Activated CD8-positive, alpha-beta memory T cell treated with anti-CD3 and anti-CD28 coated beads, Interleukin-2, amount 50 U/mL, for 4 hours (primary cell): ENCODE results near the gene LYST.
"Not testable (repeated sequence)": the region's sequence is repeated elsewhere in the genome, so short reads cannot be mapped to it uniquely, and the experiment has no call there.

Experiments used
- DNase-seq: peaks from one replicate; pipeline ENCODE4 v3.0.0-alpha.2; 2020

LYST gene

DNA sequence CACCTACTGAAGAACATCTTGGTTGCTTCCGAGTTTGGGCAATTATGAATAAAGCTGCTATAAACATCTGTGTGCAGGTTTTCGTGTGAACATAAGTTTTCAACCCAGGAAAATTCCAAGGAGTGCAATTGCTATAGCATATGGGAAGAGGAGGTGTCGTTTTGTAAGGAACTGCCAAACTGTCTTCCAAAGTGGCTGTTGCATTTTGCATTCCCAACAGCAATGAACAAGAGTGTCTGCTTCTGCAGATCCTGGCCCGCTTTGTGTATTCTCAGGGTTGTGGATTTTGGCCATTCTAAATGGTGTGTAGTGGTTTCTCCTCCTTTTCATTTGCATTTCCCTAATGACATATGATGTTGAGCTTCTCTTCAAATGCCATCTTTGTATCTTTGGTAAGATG, 240.9 kb downstream of the LYST start:
- no peak for DNase-seq

DNA sequence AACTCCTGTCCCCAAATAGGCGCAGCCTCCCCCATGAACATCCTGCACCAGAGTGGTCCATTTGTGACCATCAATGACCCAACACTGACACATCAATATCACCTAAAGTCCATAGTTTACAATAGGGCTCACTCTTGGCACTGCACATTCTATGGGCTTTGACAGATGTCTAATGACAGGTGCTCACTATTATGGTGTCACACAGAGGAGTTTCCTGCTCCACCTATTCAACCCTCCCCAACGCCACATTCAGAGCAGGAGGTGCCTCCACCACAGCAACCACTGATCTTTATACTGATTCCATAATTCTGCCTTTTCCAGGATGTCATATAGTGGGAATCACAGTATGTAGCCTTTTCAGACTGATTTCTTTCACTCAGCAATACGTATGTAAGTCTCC, 241.4 kb downstream of the LYST start:
- DNase-seq: no peak

DNA sequence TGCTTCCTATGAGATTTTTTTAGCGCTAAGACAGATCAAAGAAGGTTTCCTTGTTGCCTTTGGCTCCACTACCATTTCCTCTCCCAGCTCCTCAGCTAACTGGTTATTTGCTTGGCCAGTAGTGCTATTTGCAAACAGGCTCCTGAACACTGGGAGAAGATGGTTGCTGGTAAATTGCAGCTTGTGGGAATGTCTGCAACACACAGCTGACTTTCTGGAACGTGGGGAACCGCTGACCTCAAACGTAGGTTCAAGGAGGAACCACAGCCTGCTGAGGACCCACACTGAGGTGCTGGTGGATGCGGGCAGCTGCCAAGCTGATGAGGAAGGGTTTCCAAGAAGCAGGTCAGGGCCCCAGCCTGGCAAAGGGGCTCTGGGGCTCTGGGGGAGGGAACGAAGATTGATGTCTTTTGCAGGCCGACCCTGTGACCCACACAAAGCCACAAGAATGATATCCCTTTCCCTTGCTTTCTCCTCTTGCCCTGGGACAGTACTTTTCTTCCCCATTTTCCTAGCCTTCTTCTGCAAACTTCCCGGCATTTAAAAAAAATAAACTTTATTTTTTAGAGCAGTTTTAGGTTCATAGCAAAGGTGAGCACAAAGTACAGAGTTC, 241.9 kb downstream of the LYST start:
- no peak for DNase-seq

DNA sequence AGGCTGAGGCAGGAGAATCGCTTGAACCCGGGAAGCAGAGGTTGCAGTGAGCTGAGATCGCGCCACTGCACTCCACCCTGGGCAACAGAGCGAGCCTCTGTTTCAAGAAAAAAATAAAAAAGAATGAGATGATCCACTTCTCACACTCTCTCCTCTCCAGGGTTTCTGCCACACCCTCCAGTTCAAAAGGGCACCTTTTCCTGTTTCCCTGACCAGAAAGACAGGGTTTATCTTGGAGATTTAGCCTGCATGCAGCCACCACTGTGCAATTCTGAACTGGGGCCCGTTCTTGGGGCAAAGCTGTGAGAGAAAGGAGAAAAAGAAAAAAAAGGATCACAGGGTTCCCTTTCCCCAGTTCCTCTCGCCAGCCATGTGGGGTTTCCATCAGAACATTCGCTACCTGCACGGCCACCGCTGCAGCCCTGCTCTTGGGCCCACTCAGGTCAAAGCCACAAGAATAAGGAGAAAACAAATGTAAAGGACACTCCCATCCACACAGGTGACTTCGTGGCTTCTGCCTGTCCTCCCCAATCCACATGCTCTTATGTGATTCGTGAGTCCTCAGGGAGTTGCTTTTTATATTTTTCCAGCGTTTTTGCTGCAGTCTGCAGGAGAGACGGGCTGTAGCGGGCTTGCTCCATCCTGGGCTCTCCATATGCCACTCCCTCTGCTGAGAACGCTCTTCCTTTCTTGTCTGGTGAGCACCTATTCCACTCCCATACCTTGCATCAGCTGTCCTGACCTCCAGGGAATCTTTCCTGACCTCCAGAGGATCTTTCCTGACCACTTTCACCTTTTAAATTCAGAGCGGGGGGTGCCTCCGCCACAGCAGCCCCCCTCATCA, 243.5 kb downstream of the LYST start:
- DNase-seq: no peak

DNA sequence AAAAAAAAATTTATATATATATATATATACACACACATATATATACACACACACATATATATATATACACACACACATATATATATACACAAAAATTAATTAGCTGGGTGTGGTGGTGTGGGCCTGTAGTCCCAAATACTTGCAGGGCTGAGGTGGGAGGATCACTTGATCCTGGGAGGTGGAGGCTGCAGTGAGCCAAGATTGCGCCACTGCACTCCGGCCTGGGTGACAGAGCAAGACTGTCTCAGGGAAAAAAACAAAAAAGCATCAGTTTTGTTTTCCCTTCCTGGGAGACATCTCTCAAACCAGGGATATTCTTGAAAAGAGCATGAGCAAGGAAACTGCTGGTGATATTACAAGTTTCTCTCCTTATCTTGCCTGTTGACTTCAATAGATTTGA, 247.6 kb downstream of the LYST start:
- DNase-seq: not testable (repeated sequence)

DNA sequence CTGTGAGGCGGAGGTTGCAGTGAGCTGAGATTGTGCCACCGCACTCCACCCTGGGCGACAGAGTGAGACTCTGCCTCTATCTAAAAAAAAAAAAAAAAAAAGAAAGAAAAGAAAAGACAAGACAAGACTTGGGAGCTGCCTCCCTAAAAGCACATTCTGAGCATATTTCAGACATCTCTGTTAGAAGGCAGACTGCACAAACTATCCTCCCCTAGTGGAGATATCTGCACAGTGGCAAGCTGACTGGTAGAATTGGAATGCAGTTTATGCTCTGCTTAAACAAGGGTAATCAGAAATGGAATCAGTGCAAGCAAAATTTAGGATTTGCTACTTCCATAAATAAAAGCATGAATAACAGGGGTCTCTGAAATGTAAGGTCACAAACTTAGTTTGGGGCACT, 248.9 kb downstream of the LYST start:
- no peak for DNase-seq

DNA sequence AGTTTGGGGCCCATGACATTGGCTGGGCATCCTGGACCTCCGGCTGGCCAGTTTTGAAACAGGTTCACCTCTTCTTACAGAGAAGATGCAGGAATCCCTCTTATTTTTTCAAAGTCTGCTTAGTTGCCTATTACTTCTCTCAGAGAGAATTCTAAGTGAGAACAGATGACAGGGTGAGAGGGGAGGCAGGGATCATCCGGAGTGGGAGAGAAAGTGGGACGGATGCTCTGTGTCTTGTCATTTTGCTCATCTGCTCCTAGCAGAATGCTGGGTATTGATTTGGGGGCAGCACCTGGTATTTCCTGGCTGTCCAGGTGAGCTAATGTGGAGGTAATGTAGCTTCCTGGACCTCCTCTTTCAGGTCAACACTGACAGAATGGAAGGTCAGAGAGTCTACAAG, 249.6 kb downstream of the LYST start:
- no peak for DNase-seq

DNA sequence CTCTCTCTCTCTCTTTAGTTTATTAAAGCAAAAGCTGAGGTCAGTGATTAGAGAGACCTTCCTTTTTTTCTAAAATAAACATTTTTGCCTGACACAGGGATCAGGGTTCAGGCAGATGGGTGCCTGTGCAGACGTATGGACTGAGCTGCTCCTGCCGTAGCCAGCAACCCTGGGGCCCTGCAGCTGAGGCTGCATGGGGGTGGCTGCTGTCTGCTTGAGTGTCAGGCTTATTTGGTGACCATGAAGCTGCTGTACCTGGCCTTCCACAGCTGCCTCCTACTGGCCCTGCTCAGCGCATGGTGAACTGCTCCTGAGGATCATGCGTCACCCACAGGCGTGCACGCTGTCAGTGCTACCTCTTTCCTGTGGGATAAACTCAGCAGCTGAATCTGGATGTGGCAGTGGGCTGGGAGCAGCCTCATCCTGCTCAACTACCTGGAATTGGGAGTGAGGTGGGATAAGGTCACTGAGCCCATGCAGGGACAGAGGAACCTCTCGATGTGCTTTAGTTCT, 252.2 kb downstream of the LYST start:
- no peak for DNase-seq

DNA sequence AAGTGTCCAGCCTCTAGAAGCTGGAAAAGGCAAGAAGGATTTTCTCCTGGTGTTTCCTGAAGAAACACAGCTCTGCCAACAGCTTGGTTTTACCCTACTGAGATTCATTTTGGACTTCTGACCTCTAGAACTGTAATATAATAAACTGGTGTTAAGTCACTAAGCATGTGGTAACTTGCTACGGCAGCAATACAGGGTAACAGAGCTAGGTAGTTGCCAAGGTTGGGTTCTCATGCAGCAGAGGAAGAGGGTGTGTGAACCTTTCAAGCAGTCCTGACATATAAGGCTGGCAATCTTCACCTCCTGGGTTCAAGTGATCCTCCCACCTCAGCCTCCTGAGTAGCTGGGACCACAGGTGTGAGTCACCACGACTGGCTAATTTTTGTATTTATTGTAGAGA, 253.1 kb downstream of the LYST start:
- no peak for DNase-seq

DNA sequence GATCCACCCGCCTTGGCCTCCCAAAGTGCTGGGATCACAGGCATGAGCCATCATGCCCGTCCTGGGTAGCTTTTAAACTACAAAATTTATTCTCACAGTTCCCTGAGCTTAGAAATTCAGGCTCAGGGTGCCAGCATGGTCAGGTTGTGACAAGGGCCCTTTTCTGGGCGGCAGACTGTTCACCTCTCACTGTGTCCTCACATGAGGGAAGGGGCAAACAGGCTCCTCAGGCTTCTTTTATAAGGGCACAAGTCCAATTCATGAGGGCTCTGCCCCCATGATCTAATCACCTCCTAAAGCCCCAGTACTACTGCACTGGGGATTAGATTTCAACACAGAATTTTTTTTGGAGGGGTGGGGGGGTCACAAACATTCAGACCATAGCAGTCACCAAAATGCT, 253.9 kb downstream of the LYST start:
- DNase-seq: no peak
